Neural progenitor cell (in vitro differentiated cells): Measurements from ENCODE around the gene EXOSC7.

ENCODE experiments used
- CTCF ChIP-seq: fragments of 200-600 bp; sonication (generic); IDR thresholded peaks from 2 replicates; pipeline ENCODE4 v1.5.1; 2017; ENCODE audit warnings: antibody characterized with exemption, mild to moderate bottlenecking
- EZH2 ChIP-seq: fragments of 200-600 bp; sonication (generic); IDR thresholded peaks from 2 replicates; pipeline ENCODE4 v1.6.1; 2017; ENCODE audit warnings: antibody characterized with exemption, mild to moderate bottlenecking, moderate library complexity
- EZH2phosphoT487 ChIP-seq: fragments of 200-600 bp; sonication (generic); IDR thresholded peaks from 2 replicates; pipeline ENCODE4 v1.6.1; 2017; ENCODE audit warnings: antibody characterized with exemption

- TF ChIP-seq CTCF (no peak), EZH2 (no peak), EZH2phosphoT487 (no peak)
These were observed 42.8 kb upstream of the EXOSC7 start for GRCh38 chr3:44932986-44933944.
